ENCODE data around the gene LONP1.

DNA sequence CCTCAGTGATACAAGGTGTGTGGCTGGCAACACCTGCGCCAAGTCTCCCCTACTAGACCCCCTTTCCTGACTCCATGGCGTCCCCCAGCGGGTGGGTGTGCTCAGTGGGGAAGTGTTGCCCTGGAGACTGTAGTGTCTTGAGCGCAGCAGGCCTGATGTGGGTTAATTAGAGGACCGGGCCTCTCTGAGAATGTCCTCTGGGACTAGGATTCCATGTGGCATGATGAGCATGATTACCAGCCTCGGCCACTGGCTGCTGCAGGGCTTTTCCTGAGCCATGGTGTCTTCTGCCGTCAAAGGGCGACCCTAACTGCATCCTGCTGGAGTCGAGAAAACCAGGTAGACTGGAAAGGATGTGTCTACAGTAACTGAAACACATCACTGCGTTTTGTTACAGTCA lies 67.7 kb downstream of the LONP1 start:
- TF ChIP-seq, protein P1, sequence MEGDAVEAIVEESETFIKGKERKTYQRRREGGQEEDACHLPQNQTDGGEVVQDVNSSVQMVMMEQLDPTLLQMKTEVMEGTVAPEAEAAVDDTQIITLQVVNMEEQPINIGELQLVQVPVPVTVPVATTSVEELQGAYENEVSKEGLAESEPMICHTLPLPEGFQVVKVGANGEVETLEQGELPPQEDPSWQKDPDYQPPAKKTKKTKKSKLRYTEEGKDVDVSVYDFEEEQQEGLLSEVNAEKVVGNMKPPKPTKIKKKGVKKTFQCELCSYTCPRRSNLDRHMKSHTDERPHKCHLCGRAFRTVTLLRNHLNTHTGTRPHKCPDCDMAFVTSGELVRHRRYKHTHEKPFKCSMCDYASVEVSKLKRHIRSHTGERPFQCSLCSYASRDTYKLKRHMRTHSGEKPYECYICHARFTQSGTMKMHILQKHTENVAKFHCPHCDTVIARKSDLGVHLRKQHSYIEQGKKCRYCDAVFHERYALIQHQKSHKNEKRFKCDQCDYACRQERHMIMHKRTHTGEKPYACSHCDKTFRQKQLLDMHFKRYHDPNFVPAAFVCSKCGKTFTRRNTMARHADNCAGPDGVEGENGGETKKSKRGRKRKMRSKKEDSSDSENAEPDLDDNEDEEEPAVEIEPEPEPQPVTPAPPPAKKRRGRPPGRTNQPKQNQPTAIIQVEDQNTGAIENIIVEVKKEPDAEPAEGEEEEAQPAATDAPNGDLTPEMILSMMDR (IDR thresholded peaks at IDR 0.05; ENCODE audit: low read length) = no peak
- TF ChIP-seq EZH2phosphoT487 (IDR thresholded peaks at IDR 0.05; ENCODE audit: low read length) (no peak), EZH2 (optimal IDR thresholded peaks at IDR 0.05; ENCODE audit: low read depth, low read length) (no peak)
